Stimulated activated CD8-positive, alpha-beta memory T cell treated with anti-CD3 and anti-CD28 coated beads, Interleukin-7, amount 100 ng/mL, for 48 hours (primary cell): Measurements from ENCODE around the gene SPTLC3.

Experiments used
- DNase-seq, 2 donors: peaks; one replicate each; pipeline ENCODE4 v3.0.0-alpha.2; 2020; ENCODE audit warnings: low read depth in 1 of 2; ENCODE audit errors: extremely low read depth in 1 of 2

The SPTLC3 gene

DNA sequence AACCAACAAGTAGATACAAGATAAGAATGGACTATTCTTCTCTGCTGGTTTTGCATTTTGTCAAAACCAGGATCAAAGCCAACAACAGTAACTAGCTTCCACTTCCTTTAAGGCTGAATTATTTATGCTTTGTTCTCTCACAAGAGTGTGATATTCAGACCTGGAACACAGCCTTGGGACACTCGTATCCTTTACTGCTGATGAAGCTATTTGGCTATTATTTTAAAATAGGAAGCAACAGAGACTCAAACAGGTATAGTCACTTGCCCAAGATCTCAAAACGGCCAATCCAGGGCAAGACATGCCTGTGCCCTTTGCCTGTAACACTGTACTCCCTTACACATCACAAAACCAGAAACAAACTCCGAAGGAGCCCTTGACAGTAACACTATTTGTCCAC lies 19.9 kb downstream of the SPTLC3 start:
- DNase-seq: no peak

DNA sequence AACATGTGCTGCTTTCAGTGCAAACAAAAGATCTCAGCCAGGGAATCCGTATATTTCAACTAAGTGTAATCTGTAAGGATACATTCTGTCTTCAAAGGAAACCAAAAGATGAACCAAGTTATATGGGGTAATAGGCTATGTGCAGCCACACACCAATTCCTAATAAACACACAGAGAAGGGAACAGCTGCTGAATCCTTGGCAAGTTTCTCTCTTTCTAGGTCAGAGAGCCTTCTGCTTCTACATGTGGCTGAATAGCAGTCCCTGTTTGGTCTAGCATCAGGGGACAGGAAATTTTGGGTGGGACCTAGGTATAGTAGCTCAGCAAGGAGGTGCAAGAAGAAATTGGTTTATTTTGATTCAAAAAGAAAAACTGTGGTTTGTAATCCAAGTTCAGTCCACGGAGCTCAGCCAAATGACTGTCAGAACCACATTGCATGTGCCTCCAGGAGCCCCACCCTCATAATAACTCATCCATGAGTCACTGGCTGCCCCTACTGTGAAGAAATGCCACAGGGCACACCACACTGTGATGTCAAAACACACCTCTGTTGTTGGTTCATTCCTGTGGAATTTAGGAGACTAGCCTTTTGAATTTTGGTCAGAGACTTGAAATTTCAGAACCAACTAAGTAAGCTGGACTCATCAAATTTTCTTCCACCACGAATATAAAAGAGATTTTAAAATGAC lies 21.1 kb downstream of the SPTLC3 start:
- DNase-seq: no peak

DNA sequence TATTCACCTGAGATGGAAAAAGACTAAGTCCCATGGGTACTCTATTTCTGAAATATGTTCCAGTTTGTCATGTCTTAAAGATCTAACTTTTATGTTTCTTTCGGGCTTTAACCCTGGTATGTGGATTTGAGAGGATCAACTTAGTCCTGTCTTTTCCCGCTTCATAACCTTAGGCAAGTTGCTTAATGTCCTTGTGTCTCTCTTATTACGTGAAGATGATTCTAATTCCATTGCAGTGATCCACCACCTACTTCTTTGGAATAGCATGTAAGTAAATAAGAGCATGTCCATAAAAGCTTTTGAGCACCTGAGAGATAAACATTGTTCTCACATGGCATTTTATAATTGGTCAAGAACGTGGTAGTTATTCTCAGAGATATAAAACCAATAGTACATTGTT lies 23.0 kb downstream of the SPTLC3 start:
- no peak for DNase-seq

DNA sequence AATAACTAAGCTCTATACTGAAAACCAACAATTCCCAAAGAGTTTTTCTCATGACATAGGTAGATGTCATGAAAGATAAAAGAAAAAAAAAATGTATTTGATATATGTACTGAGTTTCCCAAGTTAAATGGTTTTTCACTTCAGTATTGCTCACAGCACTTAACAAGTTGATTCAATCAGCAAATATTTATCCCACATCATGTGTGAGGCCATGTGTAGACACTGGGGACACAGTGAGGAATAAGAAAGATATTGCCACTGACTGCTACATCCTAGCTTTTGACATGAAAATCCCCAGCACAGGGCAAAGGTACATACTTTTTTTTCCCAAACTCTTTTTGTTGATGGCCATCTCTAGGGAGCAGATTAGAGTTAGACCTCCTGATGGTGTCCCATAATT lies 25.3 kb downstream of the SPTLC3 start:
- DNase-seq: no peak

DNA sequence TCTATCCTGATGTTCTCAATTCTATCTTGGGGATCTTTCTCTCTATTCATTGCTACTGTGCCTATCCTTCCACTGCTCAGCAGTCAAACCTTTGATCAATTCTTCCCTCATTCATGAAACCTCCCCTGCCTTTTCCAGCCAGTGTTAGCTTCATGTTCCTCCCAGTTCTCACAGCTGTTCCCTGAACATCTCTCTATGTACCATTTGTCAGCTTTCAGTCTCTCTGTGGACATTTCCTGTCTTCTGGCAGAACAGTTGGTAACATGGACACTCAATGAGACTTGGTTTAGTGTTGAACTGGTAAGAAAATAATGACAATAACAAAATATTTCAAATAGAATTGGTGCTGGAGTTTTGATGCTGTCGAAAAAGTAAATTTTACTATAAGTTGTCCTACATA lies 26.2 kb downstream of the SPTLC3 start:
- no peak for DNase-seq

DNA sequence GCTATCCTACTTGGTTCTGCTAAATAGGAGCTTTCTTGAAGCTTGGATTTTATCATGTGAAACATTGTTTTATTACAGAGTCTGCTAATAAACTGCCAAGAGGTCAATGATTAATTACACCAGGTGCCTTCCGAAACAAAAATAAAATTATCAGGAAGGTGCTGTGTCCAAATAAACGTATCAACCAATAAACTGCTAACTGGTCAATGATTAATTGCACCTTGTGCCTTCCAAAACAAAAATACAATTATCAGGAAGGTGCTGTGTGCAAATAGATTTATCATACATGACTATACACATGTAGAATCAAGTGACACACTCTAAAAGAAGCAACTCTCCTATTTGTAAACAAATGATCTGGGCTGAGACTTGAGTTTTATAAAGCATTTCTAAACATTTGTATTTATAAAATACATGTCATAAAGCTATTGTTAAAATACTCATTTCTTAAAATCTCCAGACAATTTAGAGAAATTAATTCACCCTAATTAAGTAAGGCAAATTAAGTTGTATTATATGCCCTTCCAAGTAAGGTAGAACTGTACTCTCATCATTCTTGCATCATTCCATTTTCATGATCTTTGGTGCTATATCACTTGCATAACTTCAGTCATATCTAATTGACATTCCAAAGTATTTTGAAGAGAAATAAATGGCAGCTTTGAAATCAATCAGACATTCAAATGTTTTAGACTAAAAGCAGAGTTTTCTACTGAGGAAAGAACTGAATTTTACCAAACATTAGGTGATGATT lies 26.8 kb downstream of the SPTLC3 start:
- no peak for DNase-seq

DNA sequence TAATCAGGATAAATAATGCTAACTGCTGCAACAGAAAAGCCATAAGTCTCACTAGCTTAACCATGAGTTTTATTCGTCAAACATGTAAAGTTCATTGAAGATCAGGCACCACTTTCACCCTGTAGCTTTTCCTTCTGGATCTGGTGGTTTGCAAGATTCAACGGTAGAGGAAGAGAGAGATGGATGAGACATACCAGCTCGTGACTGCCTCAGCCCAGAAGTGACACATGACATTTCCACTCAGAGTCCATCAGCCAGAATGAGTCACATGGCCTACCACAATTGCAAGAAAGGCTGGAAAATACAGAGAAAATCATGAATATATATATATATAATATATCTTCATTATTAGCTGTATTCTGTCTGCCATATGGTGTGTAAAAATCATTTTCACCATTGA lies 29.0 kb downstream of the SPTLC3 start:
- DNase-seq: no peak

DNA sequence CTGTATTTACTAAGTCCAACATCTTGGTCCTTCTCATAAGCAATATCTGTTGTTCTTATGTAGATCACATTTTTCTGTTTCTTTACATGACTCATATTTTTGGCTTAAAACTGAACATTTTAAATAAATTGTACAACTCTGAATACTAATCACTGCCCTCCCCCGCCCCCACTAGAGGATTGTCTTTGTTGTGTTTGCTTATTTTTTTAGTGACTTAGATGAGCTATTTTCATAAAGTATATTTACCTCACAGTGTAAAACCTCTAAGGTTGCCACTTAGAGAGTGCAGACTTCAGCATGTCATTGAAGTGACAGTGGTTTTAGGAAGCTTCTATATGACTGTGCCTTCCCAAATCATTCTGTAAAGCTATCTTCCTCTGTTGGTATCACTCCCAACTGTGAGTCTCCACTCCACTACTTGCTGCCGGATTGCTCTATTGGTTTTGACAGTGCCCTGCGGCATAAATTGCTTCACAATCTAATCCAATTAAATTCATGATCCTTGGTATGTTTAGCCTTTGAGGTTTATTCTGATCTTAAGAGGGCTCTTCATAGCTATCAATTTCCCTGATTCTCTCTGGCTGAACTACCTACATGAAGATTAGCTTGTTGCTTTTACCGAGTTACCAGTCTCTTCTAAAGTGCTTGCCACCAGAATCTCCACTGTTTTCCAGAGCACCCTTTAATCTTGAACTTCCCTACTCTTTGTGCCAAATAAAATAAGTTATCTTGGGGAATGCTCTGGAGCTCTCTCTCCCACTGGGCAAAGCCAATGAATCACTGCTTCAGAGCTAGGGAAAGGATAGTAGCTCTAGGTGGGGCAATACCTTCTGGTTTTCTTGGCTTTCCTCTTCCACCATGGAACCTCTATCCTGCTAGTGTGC lies 33.0 kb downstream of the SPTLC3 start:
- DNase-seq: no peak

DNA sequence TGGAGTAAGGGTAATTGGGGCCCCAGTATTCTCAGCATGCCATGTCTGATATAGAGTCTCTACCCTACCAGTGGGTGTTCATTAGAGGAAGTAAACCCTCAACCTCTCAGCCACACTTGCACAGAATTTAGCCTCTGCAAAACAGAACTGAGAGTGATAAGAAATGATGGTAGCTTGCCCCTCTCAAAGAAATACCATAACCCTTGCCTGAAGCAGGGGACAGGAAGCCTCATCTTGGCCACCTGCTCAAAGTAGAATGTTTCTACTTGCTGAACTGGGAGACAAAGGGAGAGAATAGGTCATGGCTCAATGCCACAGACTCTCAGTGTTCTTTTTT lies 33.7 kb downstream of the SPTLC3 start:
- no peak for DNase-seq

DNA sequence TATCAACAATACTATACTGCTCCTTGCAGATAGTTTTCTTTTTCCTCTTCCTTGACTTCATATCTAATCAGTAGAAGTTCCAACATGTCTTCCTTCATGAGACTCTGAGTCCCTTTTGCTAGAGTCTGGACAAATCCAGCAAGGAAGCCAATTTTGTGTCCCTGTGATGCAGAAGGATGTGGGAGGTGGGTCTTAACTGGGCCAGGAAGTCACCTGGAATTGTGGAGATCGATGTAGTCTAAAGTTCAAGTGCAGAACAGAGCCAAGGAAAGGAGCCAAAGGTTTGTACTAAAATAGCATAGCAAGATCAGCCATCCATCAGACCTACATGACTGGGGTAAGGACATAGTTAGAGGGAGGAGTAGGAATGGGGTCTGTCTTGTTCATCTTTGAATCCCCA lies 37.6 kb downstream of the SPTLC3 start:
- DNase-seq: no peak

DNA sequence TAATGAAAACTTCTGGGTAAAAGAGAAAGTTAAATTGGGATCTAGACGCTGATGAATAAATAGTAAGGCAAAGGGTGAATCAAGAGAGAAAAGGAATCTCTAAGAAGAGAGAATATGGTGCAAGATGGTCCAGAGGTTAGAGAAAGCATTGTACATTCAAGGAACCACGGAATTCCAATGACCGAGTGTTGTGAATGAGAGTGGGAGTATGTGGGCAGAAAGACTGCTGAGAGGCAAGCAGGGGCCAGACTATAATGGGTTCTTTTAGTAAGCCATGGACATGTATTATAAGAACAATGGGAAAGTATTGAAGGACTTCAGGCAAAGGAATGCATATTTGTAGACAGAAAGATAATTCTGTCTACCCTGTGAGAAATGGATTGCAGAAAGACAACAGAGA lies 45.2 kb downstream of the SPTLC3 start:
- DNase-seq: no peak

DNA sequence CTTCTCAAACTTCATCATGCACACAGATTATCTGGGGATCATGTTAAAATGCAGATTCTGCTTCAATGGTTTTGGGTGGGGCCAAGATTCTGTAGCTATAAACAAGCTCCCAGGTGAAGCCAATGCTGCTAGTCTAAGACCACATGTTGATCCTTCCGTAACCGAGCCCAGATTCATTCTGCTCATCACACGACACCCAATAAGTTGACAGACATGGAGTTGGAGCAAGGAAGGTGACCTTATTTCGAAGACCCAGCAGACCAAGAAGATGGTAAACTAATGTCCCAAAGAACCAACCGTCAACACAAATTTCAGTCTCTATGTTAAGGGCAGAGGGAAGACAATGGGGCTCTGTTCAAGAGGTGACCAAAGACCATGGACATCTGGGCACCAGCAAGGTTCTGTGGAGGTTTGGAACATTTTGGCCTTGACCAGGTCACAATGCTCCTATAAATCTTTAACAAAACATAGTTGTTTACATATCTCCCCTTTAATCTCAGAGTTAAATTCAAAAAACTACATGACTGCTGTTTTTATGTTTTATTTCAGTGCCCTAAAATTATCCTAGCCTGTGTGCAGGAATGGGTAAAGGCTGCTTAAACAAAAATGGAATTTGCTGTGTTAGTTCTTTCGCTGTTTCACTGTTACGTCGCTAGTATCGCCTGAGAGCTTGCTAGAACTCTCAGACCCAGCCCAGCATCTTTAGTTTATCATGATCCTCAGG lies 50.1 kb downstream of the SPTLC3 start:
- DNase-seq: no peak

DNA sequence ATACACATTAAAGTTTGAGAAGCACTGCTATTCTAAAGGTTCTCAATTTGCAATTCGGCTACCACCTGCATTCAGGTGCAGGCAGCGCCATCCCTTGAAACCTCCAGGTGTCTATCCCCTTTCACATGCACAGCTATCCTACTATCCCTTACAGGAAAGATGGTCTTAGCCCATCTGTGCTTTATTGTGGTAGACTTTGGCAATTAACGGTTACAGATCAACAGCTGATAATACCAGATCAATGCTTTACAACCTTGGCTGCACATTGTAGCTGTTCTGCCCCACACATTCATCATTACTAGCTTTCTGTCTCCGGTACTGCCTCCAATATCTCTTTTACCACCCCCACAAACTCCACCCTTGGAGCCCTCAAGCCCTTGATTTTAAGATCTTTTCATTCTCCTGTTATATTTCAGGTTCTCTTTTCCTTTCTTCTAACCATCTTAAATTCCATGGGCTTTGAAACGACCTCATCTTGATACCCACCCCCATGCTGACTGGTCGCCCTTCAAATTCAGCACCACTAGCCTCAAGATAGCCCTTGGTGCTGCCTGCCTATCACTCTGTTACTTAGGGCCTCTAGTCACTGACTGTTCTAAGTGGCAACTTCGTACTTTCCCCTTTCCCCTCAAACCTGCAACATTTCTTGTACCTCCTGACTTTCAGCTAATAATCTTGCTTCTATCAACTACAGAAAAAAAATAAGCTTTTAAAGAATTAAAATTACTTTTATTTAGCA lies 50.8 kb downstream of the SPTLC3 start:
- no peak for DNase-seq

DNA sequence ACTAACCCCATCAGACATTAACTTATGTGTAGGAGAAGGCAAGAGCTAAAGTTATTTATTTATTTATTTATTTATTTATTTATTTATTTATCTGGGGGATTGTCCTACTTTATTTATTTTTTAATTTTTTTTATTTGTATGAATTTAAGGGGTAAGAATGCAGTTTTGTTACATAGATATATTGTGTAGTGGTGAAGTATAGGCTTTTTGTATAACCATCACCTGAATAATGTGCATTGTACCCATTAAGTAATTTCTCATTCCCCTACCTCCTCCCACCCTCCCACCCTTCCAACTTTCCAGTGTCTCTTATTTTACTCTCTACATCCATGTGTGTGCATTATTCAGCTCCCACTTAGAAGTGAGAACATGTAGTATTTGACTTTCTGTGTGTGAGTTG lies 51.6 kb downstream of the SPTLC3 start:
- no peak for DNase-seq

DNA sequence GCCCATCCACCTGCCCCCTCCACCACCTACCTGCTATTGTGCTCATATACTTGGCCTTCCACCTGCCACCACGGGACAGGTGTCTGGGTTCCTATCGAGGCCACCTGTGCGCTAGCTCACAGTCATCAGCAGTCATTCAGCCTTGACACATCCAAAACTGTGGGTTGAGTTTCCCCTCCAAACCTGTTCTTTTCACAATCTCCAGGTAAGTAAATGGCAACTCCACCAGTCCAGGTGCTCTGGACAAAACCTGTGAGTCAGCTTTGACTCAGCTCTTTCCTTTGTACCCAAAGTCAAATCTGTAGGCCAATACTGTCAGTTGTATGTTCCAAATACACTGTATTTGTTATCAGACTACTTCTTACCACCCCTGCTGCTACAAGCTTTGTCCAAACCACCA lies 52.6 kb downstream of the SPTLC3 start:
- DNase-seq: no peak

DNA sequence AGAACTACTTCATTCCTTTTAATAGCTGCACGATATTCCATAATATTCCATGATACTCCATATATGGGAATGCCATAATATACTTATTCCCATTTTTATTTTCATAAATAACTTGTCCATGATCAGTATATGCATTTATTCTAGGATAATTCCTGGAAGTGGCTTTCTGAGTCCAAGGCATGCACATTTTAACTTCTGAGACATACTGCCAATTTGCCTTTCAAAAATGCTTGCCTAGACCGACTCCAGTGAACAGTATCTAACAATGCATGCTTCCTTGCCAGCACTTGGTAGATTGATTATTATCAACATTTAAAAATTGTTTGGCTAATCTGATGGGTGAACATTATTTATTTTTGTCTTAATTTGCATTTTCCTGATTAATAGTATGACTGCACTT lies 54.0 kb downstream of the SPTLC3 start:
- no peak for DNase-seq

DNA sequence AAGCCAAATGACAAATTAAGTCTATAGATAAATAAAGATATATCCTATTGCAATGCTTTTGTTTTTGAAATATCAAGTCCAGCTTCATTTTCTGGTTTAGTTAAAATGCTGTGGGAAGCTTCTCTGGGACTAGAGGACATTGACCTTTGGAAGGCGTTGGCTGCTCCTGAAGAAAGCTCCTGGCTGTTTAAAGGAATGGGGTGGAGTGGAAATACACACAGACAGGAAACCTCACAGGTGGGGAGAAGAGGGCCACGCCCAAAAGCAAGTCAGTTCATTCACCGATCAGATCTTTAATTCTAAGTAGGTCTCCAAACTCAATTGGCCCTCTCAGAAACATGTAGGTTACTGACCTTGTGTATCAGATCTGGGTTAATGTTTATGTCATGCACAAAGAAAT lies 59.6 kb downstream of the SPTLC3 start:
- no peak for DNase-seq

DNA sequence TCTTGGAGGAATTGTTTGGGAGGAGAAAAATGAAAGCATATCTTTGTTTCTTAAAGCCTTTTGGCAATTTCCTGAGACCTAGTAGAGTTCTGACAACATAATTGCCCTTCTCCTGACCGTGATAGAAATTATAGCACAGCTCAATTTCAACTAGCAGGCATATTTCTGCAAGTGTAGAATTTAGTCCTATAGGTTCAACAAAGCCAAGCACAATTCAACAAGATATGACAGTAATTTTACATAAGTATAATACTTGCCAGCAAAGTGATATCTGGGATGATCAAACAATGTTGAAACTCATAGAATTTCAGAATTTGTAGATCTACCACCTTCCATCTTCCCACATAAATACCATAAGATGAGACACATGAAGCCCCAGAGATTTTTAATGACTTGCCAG lies 73.1 kb downstream of the SPTLC3 start:
- no peak for DNase-seq

DNA sequence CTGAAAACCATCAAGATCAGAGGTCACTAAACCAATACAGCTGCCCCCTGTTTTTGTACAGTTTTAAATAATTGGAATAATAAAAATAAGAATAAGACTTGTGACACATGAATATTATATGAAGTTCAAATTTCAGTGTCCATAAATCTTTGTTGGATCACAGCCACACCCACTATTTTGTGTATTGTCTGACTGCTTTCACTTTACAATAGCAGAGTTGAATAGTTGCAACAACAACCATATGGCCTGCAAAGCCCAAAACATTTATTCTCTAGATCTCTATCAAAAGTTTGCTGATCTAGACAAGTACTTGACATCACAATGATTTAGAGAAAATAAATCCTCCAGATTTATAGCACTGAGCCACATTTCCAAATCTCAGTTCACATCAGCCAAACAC lies 73.6 kb downstream of the SPTLC3 start:
- DNase-seq: no peak

DNA sequence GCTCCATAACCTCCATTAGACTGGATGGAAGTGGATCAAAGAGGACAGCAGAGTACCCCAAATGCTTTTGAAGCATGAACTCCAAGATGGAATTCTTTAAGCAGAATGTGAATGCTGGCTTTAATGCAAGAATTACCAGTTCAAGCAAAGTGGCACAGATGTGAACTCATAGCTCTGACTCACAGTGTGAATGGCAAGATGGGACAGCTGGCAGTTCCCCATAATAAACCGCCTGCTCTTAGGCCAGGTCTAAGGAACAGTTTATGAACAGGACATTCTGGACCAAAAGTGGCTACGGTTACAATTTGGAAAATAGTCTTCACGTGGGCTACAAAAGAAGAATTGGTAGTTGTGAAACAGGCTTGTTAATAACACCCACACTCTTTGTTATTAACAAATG lies 76.5 kb downstream of the SPTLC3 start:
- DNase-seq: no peak
